Measurements from ENCODE around the gene SOX2.

DNA sequence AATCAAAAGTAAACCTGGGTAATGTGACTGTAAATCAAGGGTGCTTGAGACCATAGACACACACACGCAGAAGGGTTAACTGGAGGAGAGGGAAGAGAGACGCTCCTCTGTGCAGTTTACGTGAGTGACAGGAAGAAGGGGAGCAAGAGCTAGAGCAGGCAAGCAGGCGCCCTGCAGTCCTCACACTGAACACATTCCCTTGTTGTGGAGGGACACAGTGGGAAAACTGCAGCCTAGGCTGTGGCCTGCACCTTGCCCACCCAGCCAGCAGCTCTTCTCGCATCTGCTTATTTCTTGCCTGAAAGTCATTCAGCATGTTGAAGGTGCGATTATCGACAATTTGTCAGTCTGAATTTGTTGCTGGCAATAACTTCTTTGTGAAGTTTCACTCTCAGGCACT, 24.2 kb downstream of the SOX2 start:
- TF ChIP-seq EZH2 (IDR thresholded peaks at IDR 0.05; ENCODE audit: insufficient read depth, poor library complexity, severe bottlenecking) (no peak), EZH2phosphoT487 (IDR thresholded peaks at IDR 0.05; ENCODE audit: insufficient read depth, low read depth) (no peak)

Data from GM23248 (cell line).